Stimulated activated CD8-positive, alpha-beta memory T cell treated with anti-CD3 and anti-CD28 coated beads, Interleukin-12 subunit alpha, Interleukin-12 subunit beta, amount 100 ng/mL, for 24 hours (primary cell): Measurements from ENCODE around the gene NEK6.

Experiments used
- DNase-seq: peaks from one replicate; pipeline ENCODE4 v3.0.0-alpha.2; 2020; ENCODE audit errors: extremely low read depth

NEK6 gene

GRCh38 chr9:124261736-124262648 lies 4.2 kb downstream of the NEK6 start:
- no peak for DNase-seq

- DNase-seq = no peak
Observed at GRCh38 chr9:124262649-124262972, 4.9 kb downstream of the NEK6 start.

GRCh38 chr9:124263213-124263612 lies 5.5 kb downstream of the NEK6 start:
- no peak for DNase-seq

- no peak for DNase-seq
Observed at GRCh38 chr9:124263800-124264426, 6.2 kb downstream of the NEK6 start.

- no peak for DNase-seq
Observed at GRCh38 chr9:124264823-124265233, 7.1 kb downstream of the NEK6 start.

- DNase-seq = no peak
Observed at GRCh38 chr9:124265551-124265950, 7.8 kb downstream of the NEK6 start.

GRCh38 chr9:124266139-124266825 lies 8.5 kb downstream of the NEK6 start:
- DNase-seq = no peak

- DNase-seq = no peak
Observed at GRCh38 chr9:124266826-124267201, 9.1 kb downstream of the NEK6 start.

- no peak for DNase-seq
Observed at GRCh38 chr9:124267271-124267807, 9.6 kb downstream of the NEK6 start.

GRCh38 chr9:124268248-124268647 lies 10.5 kb downstream of the NEK6 start:
- DNase-seq = no peak

- no peak for DNase-seq
Observed at GRCh38 chr9:124268661-124269060, 10.9 kb downstream of the NEK6 start.

GRCh38 chr9:124269556-124269955 lies 11.8 kb downstream of the NEK6 start:
- DNase-seq = no peak

GRCh38 chr9:124270504-124271335 lies 13.0 kb downstream of the NEK6 start:
- no peak for DNase-seq

- no peak for DNase-seq
Observed at GRCh38 chr9:124271660-124272059, 13.9 kb downstream of the NEK6 start.

- no peak for DNase-seq
Observed at GRCh38 chr9:124272118-124272517, 14.4 kb downstream of the NEK6 start.

GRCh38 chr9:124272979-124273378 lies 15.2 kb downstream of the NEK6 start:
- no peak for DNase-seq

GRCh38 chr9:124273427-124274160 lies 15.8 kb downstream of the NEK6 start:
- DNase-seq = no peak

- DNase-seq = no peak
Observed at GRCh38 chr9:124274226-124274625, 16.5 kb downstream of the NEK6 start.

- DNase-seq = no peak
Observed at GRCh38 chr9:124274738-124275137, 17.0 kb downstream of the NEK6 start.

- DNase-seq = no peak
Observed at GRCh38 chr9:124277420-124277819, 19.7 kb downstream of the NEK6 start.

GRCh38 chr9:124278054-124278540 lies 20.3 kb downstream of the NEK6 start:
- no peak for DNase-seq
